ENCODE results near the gene RAC2.
A peak's percentile ranks its signal among the peaks of the same experiment; 100 is the strongest.
"Not testable (repeated sequence)": the region's sequence is repeated elsewhere in the genome, so short reads cannot be mapped to it uniquely, and the experiment has no call there.

The RAC2 gene

GRCh38 chr22:37258005-37258752 is 14.1 kb upstream of the RAC2 start:
- no peak for DNase-seq (ENCODE audit: low read depth in 2 of 2)
- no peak overlapping the region for H3K4me3 ChIP-seq (replicated peaks in 1 of 2; ENCODE audit: low read depth in 2 of 2, low read length in 2 of 2)
- TF ChIP-seq CTCF (IDR thresholded peaks at IDR 0.05; ENCODE audit: low read depth, low read length): no peak

GRCh38 chr22:37256075-37256726 is 12.1 kb upstream of the RAC2 start:
- no peak for DNase-seq (ENCODE audit: low read depth in 2 of 2)
- H3K4me3 ChIP-seq (replicated peaks in 1 of 2; ENCODE audit: low read depth in 2 of 2, low read length in 2 of 2): no peak overlapping the region
- TF ChIP-seq CTCF (IDR thresholded peaks at IDR 0.05; ENCODE audit: low read depth, low read length): no peak

GRCh38 chr22:37255558-37256006 is 11.5 kb upstream of the RAC2 start:
- no peak for TF ChIP-seq CTCF (IDR thresholded peaks at IDR 0.05; ENCODE audit: low read depth, low read length)
- DNase-seq (ENCODE audit: low read depth in 2 of 2): no peak
- no peak overlapping the region for H3K4me3 ChIP-seq (replicated peaks in 1 of 2; ENCODE audit: low read depth in 2 of 2, low read length in 2 of 2)

GRCh38 chr22:37254867-37255233 is 10.8 kb upstream of the RAC2 start:
- no peak overlapping the region for H3K4me3 ChIP-seq (replicated peaks in 1 of 2; ENCODE audit: low read depth in 2 of 2, low read length in 2 of 2)
- peak; percentile 72 to 77 for DNase-seq (ENCODE audit: low read depth in 2 of 2)
- no peak for TF ChIP-seq CTCF (IDR thresholded peaks at IDR 0.05; ENCODE audit: low read depth, low read length)

GRCh38 chr22:37254209-37254866 is 10.3 kb upstream of the RAC2 start:
- DNase-seq (ENCODE audit: low read depth in 2 of 2): peak; percentile 79 to 88
- no peak for TF ChIP-seq CTCF (IDR thresholded peaks at IDR 0.05; ENCODE audit: low read depth, low read length)
- H3K4me3 ChIP-seq (replicated peaks in 1 of 2; ENCODE audit: low read depth in 2 of 2, low read length in 2 of 2): no peak overlapping the region

- no peak overlapping the region for H3K4me3 ChIP-seq (replicated peaks in 1 of 2; ENCODE audit: low read depth in 2 of 2, low read length in 2 of 2)
- no peak for TF ChIP-seq CTCF (IDR thresholded peaks at IDR 0.05; ENCODE audit: low read depth, low read length)
- DNase-seq (ENCODE audit: low read depth in 2 of 2): no peak
Measured at GRCh38 chr22:37253126-37253660, 9.1 kb upstream of the RAC2 start.

- not testable (repeated sequence) for DNase-seq (ENCODE audit: low read depth in 2 of 2); H3K4me3 ChIP-seq (replicated peaks in 1 of 2; ENCODE audit: low read depth in 2 of 2, low read length in 2 of 2)
Measured at GRCh38 chr22:37251836-37252235, 7.8 kb upstream of the RAC2 start.
